GM23338 (cell line): Measurements from ENCODE around the gene TRIO. TPM values are rescaled to one million over a fixed set of nuclear protein-coding genes. Genes with fewer than 3 reads are reported as not detected.

Experiments
- ATAC-seq: fragments of 200-7000 bp; cut with Tn5 transposase; 3 replicates; pipeline ENCODE4 v1.9.1; 2020
- DNase-seq: peaks from one replicate; pipeline ENCODE4 v3.0.0-alpha.2; 2015; ENCODE audit warnings: low spot score
- H2AFZ ChIP-seq: fragments of 200-600 bp; sonication (generic); 2 replicates; pipeline ENCODE4 v1.8.0; 2016; ENCODE audit warnings: antibody characterized with exemption, mild to moderate bottlenecking, moderate library complexity
- H3F3A ChIP-seq: fragments of 200-600 bp; sonication (generic); replicated peaks from 2 replicates; pipeline ENCODE4 v1.8.0; 2017; ENCODE audit warnings: antibody characterized with exemption, mixed run types, low read depth
- H3K27ac ChIP-seq: fragments of 200-600 bp; sonication (generic); 2 replicates; pipeline ENCODE4 v1.6.1; 2016; ENCODE audit warnings: low read depth
- H3K27me3 ChIP-seq: fragments of 200-600 bp; sonication (generic); 2 replicates; pipeline ENCODE4 v1.8.0; 2016; ENCODE audit warnings: mild to moderate bottlenecking, mixed run types, moderate library complexity; ENCODE audit not compliant: insufficient read depth
- H3K36me3 ChIP-seq: fragments of 200-600 bp; sonication (generic); 2 replicates; pipeline ENCODE4 v1.8.0; 2016; ENCODE audit warnings: mild to moderate bottlenecking; ENCODE audit not compliant: insufficient read depth
- H3K4me1 ChIP-seq: fragments of 200-600 bp; sonication (generic); 2 replicates; pipeline ENCODE4 v1.8.0; 2016; ENCODE audit warnings: mild to moderate bottlenecking, moderate library complexity; ENCODE audit not compliant: insufficient read depth
- H3K4me2 ChIP-seq: fragments of 200-600 bp; sonication (generic); 2 replicates; pipeline ENCODE4 v1.7.1; 2017; ENCODE audit warnings: mixed run types
- H3K4me3 ChIP-seq: fragments of 200-600 bp; sonication (generic); 2 replicates; pipeline ENCODE4 v1.6.1; 2016; ENCODE audit warnings: mixed run types
- H3K79me2 ChIP-seq: fragments of 200-600 bp; sonication (generic); replicated peaks from 2 replicates; pipeline ENCODE4 v1.8.0; 2017; ENCODE audit warnings: mild to moderate bottlenecking; ENCODE audit not compliant: insufficient read depth
- H3K9me2 ChIP-seq: fragments of 200-600 bp; sonication (generic); 2 replicates; pipeline ENCODE4 v1.8.0; 2017; ENCODE audit not compliant: insufficient read depth
- H4K20me1 ChIP-seq: fragments of 200-600 bp; sonication (generic); replicated peaks from 2 replicates; pipeline ENCODE4 v1.8.0; 2017; ENCODE audit warnings: mild to moderate bottlenecking; ENCODE audit not compliant: insufficient read depth
- H3K27ac Mint-ChIP-seq: 2 replicates; pipeline ENCODE4 v1.8.0; 2020; ENCODE audit warnings: inconsistent platforms, mild to moderate bottlenecking, moderate library complexity, mixed read lengths
- H3K27me3 Mint-ChIP-seq: 3 replicates; pipeline ENCODE4 v1.8.0; 2022; ENCODE audit warnings: low read depth, mild to moderate bottlenecking, moderate library complexity, mixed read lengths, inconsistent platforms; ENCODE audit not compliant: insufficient read depth, poor library complexity
- H3K36me3 Mint-ChIP-seq: 3 replicates; pipeline ENCODE4 v1.8.0; 2021; ENCODE audit warnings: low read depth, mild to moderate bottlenecking, inconsistent platforms, moderate library complexity, mixed read lengths
- H3K4me1 Mint-ChIP-seq: 3 replicates; pipeline ENCODE4 v1.8.0; 2020; ENCODE audit warnings: mild to moderate bottlenecking, inconsistent platforms, mixed read lengths
- H3K4me3 Mint-ChIP-seq: 3 replicates; pipeline ENCODE4 v1.8.0; 2021; ENCODE audit warnings: moderate library complexity, mild to moderate bottlenecking, inconsistent platforms, mixed read lengths
- H3K9me3 Mint-ChIP-seq: 3 replicates; pipeline ENCODE4 v1.8.0; 2020; ENCODE audit warnings: moderate library complexity, mild to moderate bottlenecking, inconsistent platforms, mixed read lengths
- CREB1 ChIP-seq: fragments of 250-450 bp; sonication (Bioruptor Pico); IDR thresholded peaks from 2 replicates; pipeline ENCODE4 v1.5.0; 2020; ENCODE audit warnings: low read depth, mild to moderate bottlenecking, moderate library complexity
- CTCF ChIP-seq, 2 experiments: fragments of 200-600 bp in 1 of 2; sonication (generic) in 1 of 2; conservative IDR thresholded peaks; 2 replicates each; pipeline versions ENCODE4 v1.5.1 to v1.6.1; 2016 to 2017; ENCODE audit warnings: antibody characterized with exemption in 2 of 2, low read depth in 2 of 2, mild to moderate bottlenecking in 2 of 2, moderate library complexity in 1 of 2
- EZH2 ChIP-seq: fragments of 200-600 bp; sonication (generic); IDR thresholded peaks from one replicate; pipeline ENCODE4 v1.8.0; 2017; ENCODE audit warnings: antibody characterized with exemption, mild to moderate bottlenecking, low read depth; ENCODE audit not compliant: unreplicated experiment
- EZH2phosphoT487 ChIP-seq: fragments of 200-600 bp; sonication (generic); IDR thresholded peaks from one replicate; pipeline ENCODE4 v1.8.1; 2018; ENCODE audit warnings: antibody characterized with exemption; ENCODE audit not compliant: unreplicated experiment
- JUNB ChIP-seq: IDR thresholded peaks from one replicate; pipeline ENCODE4 v1.6.1; 2016; ENCODE audit warnings: antibody characterized with exemption; ENCODE audit not compliant: unreplicated experiment
- NANOG ChIP-seq: IDR thresholded peaks from 2 replicates; pipeline ENCODE4 v1.6.1; 2016; ENCODE audit warnings: antibody characterized with exemption, borderline replicate concordance
- POLR2AphosphoS5 ChIP-seq: IDR thresholded peaks from 2 replicates; pipeline ENCODE4 v1.6.1; 2016; ENCODE audit warnings: antibody characterized with exemption, low read depth
- REST ChIP-seq: IDR thresholded peaks from one replicate; pipeline ENCODE4 v1.6.1; 2018; ENCODE audit warnings: antibody characterized with exemption; ENCODE audit not compliant: unreplicated experiment
- STAT1 ChIP-seq: IDR thresholded peaks from one replicate; pipeline ENCODE4 v1.6.1; 2016; ENCODE audit warnings: antibody characterized with exemption; ENCODE audit not compliant: unreplicated experiment
- ZNF114 ChIP-seq: fragments of 250-450 bp; sonication (Bioruptor Pico); IDR thresholded peaks from 2 replicates; pipeline ENCODE4 v1.5.0; 2020; ENCODE audit warnings: mild to moderate bottlenecking, moderate library complexity
- ZNF331 ChIP-seq: fragments of 250-450 bp; sonication (Bioruptor Pico); IDR thresholded peaks from 2 replicates; pipeline ENCODE4 v1.5.0; 2020; ENCODE audit warnings: low read depth, mild to moderate bottlenecking, moderate library complexity
- polyA plus RNA-seq: library from polyadenylated mRNA; unstranded; fragments of >200 nt; fragmentation: Nextera tagmentation; extraction: Ambion mirVana; gene quantifications from 2 replicates; pipeline ENCODE4 v1.2.1, GENCODE V29; 2016
- total RNA-seq: library from RNA; depleted of rRNA; stranded (reverse); fragments of >200 nt; shearing (Covaris generic); gene quantifications from 2 replicates; pipeline ENCODE4 v1.2.3, GENCODE V29; 2014
- TF ChIP-seq, protein P1 (sequence below): IDR thresholded peaks from 2 replicates; pipeline ENCODE4 v1.6.1; 2016; ENCODE audit warnings: antibody characterized with exemption
- TF ChIP-seq, protein P2 (sequence below): fragments of 250-450 bp; sonication (Bioruptor Pico); IDR thresholded peaks from 2 replicates; pipeline ENCODE4 v1.5.0; 2020; ENCODE audit warnings: mild to moderate bottlenecking, moderate library complexity

Gene TRIO
- total and polyA plus RNA-seq, 2 experiments from 2014 or later, result 13.8 to 113 TPM

DNA sequence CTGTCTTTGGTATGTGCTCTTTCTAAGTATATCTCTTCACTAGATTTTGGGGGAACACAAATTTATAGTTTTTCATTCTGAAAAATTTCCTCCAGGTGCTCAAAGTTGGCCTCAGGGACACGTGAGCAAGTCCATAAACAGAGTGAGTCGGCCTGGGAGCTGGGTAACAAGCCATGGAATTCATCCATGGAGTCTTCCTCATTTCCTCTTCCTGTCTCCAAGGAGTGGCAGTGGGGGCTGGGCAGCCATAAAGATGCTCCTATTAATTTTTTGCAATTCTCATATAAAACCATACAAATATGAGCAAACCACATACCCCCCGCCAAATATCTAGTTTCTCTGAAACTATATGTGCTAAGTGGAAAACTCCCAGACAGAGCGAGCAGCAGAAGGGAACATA lies 301.9 kb downstream of the TRIO start:
- Histone ChIP-seq H3K4me1 (peaks cover 17% of the 10 kb centered on the region), H3K27me3 (no peaks in the 10 kb centered on the region), H3K4me3 (no peak overlapping the region), H3F3A (no peaks in the 10 kb centered on the region), H3K36me3 (no peaks in the 10 kb centered on the region; the same call in 1 of the 2 replicates), H3K9me2 (no peaks in the 10 kb centered on the region), H4K20me1 (no peaks in the 10 kb centered on the region), H3K4me2 (0 out of 2 replicates have a peak overlapping the region, but pooled peaks have one; percentile 51), H3K79me2 (peaks cover 7% of the 10 kb centered on the region), H2AFZ (no peak overlapping the region), H3K27ac (peak overlapping the region; percentile 82; the same call in 1 of the 2 replicates)
- H3K4me3 Mint-ChIP-seq, result no peak overlapping the region
- DNase-seq (no peak), ATAC-seq (no peak)
- no peaks in the 10 kb centered on the region for H3K9me3 Mint-ChIP-seq
- H3K4me1 Mint-ChIP-seq, result peaks cover 38% of the 10 kb centered on the region
- peaks cover 3% of the 10 kb centered on the region for H3K27me3 Mint-ChIP-seq
- peak overlapping the region; percentile 70 for H3K27ac Mint-ChIP-seq
- H3K36me3 Mint-ChIP-seq, result no peaks in the 10 kb centered on the region
- TF ChIP-seq CTCF (conservative IDR thresholded peaks at IDR 0.05; ENCODE audit: low read depth in 2 of 2) (no peak), CREB1 (CRISPR knock-in tag) (no peak), POLR2AphosphoS5 (no peak), NANOG (no peak), STAT1 (no peak), EZH2phosphoT487 (no peak), REST (no peak), EZH2 (no peak), JUNB (no peak), ZNF331 (CRISPR knock-in tag) (no peak), ZNF114 (no peak)
- TF ChIP-seq, protein P1, sequence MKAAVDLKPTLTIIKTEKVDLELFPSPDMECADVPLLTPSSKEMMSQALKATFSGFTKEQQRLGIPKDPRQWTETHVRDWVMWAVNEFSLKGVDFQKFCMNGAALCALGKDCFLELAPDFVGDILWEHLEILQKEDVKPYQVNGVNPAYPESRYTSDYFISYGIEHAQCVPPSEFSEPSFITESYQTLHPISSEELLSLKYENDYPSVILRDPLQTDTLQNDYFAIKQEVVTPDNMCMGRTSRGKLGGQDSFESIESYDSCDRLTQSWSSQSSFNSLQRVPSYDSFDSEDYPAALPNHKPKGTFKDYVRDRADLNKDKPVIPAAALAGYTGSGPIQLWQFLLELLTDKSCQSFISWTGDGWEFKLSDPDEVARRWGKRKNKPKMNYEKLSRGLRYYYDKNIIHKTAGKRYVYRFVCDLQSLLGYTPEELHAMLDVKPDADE, result no peak
- TF ChIP-seq, protein P2, sequence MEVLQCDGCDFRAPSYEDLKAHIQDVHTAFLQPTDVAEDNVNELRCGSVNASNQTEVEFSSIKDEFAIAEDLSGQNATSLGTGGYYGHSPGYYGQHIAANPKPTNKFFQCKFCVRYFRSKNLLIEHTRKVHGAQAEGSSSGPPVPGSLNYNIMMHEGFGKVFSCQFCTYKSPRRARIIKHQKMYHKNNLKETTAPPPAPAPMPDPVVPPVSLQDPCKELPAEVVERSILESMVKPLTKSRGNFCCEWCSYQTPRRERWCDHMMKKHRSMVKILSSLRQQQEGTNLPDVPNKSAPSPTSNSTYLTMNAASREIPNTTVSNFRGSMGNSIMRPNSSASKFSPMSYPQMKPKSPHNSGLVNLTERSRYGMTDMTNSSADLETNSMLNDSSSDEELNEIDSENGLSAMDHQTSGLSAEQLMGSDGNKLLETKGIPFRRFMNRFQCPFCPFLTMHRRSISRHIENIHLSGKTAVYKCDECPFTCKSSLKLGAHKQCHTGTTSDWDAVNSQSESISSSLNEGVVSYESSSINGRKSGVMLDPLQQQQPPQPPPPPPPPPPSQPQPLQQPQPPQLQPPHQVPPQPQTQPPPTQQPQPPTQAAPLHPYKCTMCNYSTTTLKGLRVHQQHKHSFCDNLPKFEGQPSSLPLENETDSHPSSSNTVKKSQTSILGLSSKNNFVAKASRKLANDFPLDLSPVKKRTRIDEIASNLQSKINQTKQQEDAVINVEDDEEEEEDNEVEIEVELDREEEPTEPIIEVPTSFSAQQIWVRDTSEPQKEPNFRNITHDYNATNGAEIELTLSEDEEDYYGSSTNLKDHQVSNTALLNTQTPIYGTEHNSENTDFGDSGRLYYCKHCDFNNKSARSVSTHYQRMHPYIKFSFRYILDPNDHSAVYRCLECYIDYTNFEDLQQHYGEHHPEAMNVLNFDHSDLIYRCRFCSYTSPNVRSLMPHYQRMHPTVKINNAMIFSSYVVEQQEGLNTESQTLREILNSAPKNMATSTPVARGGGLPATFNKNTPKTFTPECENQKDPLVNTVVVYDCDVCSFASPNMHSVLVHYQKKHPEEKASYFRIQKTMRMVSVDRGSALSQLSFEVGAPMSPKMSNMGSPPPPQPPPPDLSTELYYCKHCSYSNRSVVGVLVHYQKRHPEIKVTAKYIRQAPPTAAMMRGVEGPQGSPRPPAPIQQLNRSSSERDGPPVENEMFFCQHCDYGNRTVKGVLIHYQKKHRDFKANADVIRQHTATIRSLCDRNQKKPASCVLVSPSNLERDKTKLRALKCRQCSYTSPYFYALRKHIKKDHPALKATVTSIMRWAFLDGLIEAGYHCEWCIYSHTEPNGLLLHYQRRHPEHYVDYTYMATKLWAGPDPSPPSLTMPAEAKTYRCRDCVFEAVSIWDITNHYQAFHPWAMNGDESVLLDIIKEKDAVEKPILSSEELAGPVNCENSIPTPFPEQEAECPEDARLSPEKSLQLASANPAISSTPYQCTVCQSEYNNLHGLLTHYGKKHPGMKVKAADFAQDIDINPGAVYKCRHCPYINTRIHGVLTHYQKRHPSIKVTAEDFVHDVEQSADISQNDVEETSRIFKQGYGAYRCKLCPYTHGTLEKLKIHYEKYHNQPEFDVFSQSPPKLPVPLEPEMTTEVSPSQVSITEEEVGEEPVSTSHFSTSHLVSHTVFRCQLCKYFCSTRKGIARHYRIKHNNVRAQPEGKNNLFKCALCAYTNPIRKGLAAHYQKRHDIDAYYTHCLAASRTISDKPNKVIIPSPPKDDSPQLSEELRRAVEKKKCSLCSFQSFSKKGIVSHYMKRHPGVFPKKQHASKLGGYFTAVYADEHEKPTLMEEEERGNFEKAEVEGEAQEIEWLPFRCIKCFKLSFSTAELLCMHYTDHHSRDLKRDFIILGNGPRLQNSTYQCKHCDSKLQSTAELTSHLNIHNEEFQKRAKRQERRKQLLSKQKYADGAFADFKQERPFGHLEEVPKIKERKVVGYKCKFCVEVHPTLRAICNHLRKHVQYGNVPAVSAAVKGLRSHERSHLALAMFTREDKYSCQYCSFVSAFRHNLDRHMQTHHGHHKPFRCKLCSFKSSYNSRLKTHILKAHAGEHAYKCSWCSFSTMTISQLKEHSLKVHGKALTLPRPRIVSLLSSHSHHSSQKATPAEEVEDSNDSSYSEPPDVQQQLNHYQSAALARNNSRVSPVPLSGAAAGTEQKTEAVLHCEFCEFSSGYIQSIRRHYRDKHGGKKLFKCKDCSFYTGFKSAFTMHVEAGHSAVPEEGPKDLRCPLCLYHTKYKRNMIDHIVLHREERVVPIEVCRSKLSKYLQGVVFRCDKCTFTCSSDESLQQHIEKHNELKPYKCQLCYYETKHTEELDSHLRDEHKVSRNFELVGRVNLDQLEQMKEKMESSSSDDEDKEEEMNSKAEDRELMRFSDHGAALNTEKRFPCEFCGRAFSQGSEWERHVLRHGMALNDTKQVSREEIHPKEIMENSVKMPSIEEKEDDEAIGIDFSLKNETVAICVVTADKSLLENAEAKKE, result no peak
